Ishikawa (cell line): Measurements from ENCODE around the gene STIMATE.

ENCODE experiments used
- CEBPB ChIP-seq: IDR thresholded peaks from 2 replicates; pipeline ENCODE4 v1.6.1; 2012
- CREB1 ChIP-seq: IDR thresholded peaks from 2 replicates; pipeline ENCODE4 v1.6.1; 2012; ENCODE audit warnings: low read depth
- EGR1 ChIP-seq: IDR thresholded peaks from 2 replicates; pipeline ENCODE4 v1.6.1; 2012
- EP300 ChIP-seq: IDR thresholded peaks from 2 replicates; pipeline ENCODE4 v1.6.1; 2012; ENCODE audit warnings: borderline replicate concordance
- FOXM1 ChIP-seq: IDR thresholded peaks from 2 replicates; pipeline ENCODE4 v1.6.1; 2012; ENCODE audit warnings: low read depth, borderline replicate concordance
- NFIC ChIP-seq: IDR thresholded peaks from 2 replicates; pipeline ENCODE4 v1.6.1; 2012
- RAD21 ChIP-seq: IDR thresholded peaks from 2 replicates; pipeline ENCODE4 v1.6.1; 2012; ENCODE audit warnings: low read depth
- REST ChIP-seq: IDR thresholded peaks from 2 replicates; pipeline ENCODE4 v1.6.1; 2012; ENCODE audit warnings: low read depth, mild to moderate bottlenecking
- TAF1 ChIP-seq: IDR thresholded peaks from 2 replicates; pipeline ENCODE4 v1.6.1; 2012; ENCODE audit warnings: low read depth, mild to moderate bottlenecking
- TCF12 ChIP-seq: IDR thresholded peaks from 2 replicates; pipeline ENCODE4 v1.6.1; 2012; ENCODE audit warnings: low read depth
- TEAD4 ChIP-seq: IDR thresholded peaks from 2 replicates; pipeline ENCODE4 v1.6.1; 2012
- USF1 ChIP-seq: IDR thresholded peaks from 2 replicates; pipeline ENCODE4 v1.6.1; 2012
- YY1 ChIP-seq: IDR thresholded peaks from 2 replicates; pipeline ENCODE4 v1.6.1; 2012; ENCODE audit warnings: low read depth
- ZBTB7A ChIP-seq: IDR thresholded peaks from 2 replicates; pipeline ENCODE4 v1.6.1; 2012; ENCODE audit warnings: low read depth
- TF ChIP-seq, protein P1 (sequence below): IDR thresholded peaks from 2 replicates; pipeline ENCODE4 v1.6.1; 2012

Gene STIMATE

GRCh38 chr3:52793702-52794611 is 103.4 kb downstream of the STIMATE start:
- TF ChIP-seq CREB1 = no peak
- TF ChIP-seq ZBTB7A = no peak
- no peak for TF ChIP-seq NFIC
- no peak for TF ChIP-seq EGR1
- TF ChIP-seq FOXM1 = no peak
- TF ChIP-seq CEBPB = no peak
- TF ChIP-seq YY1 = no peak
- TF ChIP-seq RAD21 = no peak
- TF ChIP-seq TEAD4 = no peak
- TF ChIP-seq USF1 = no peak
- no peak for TF ChIP-seq REST
- TF ChIP-seq TCF12 = no peak
- TF ChIP-seq, protein P1, sequence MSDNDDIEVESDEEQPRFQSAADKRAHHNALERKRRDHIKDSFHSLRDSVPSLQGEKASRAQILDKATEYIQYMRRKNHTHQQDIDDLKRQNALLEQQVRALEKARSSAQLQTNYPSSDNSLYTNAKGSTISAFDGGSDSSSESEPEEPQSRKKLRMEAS = no peak
- no peak for TF ChIP-seq TAF1
- TF ChIP-seq EP300 = no peak

GRCh38 chr3:52792961-52793695 is 104.2 kb downstream of the STIMATE start:
- no peak for TF ChIP-seq TEAD4

DNA sequence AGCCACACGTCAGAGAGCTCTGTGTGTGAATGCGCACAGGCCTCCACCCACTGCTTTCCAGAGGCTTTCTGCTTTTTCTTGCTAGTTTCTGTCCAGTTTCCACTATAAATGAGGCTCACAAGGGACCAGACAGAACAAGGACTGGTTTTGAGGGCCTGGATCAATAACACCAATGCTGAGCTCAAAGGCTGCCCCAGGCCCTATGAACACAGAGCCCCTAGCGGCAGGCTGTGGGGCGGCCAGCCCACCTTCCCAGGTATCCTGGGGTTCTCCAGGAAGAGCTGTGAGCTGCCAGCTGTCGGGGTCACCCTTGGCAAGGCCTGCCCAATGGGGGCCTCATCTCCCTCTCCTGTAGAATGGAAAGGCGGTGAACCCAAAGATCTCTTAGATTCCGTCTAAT is 104.9 kb downstream of the STIMATE start:
- no peak for TF ChIP-seq EP300
- no peak for TF ChIP-seq NFIC
- no peak for TF ChIP-seq TCF12
- no peak for TF ChIP-seq EGR1
- no peak for TF ChIP-seq USF1
- no peak for TF ChIP-seq ZBTB7A
- no peak for TF ChIP-seq REST
- TF ChIP-seq TEAD4 = no peak
- TF ChIP-seq CREB1 = no peak
- TF ChIP-seq YY1 = no peak
- TF ChIP-seq, protein P1 = no peak
- TF ChIP-seq CEBPB = no peak
- no peak for TF ChIP-seq RAD21

- TF ChIP-seq NFIC (no peak), CEBPB (no peak), FOXM1 (no peak), EGR1 (no peak), REST (no peak), TCF12 (no peak), EP300 (no peak), USF1 (no peak)
- TF ChIP-seq, protein P1 = no peak
Observed at GRCh38 chr3:52791928-52792327, 105.4 kb downstream of the STIMATE start.
